HG03280 (cell line): Measurements from ENCODE around the gene PCK1.

Source experiments
- ATAC-seq: cut with Tn5 transposase; IDR thresholded peaks from one replicate; pipeline ENCODE4 v1.9.1; 2021; ENCODE audit warnings: mild to moderate bottlenecking, moderate library complexity; ENCODE audit not compliant: unreplicated experiment

The PCK1 gene

GRCh38 chr20:57600320-57601210 is 39.7 kb downstream of the PCK1 start:
- no peak for ATAC-seq

- no peak for ATAC-seq
Observed at GRCh38 chr20:57601211-57601570, 40.3 kb downstream of the PCK1 start.

GRCh38 chr20:57601737-57602136 is 40.8 kb downstream of the PCK1 start:
- ATAC-seq = no peak

GRCh38 chr20:57603120-57603519 is 42.2 kb downstream of the PCK1 start:
- no peak for ATAC-seq

- ATAC-seq = no peak
Observed at GRCh38 chr20:57605045-57605444, 44.1 kb downstream of the PCK1 start.

GRCh38 chr20:57605878-57606277 is 45.0 kb downstream of the PCK1 start:
- no peak for ATAC-seq

- ATAC-seq = no peak
Observed at GRCh38 chr20:57608516-57608915, 47.6 kb downstream of the PCK1 start.

GRCh38 chr20:57609086-57609841 is 48.4 kb downstream of the PCK1 start:
- no peak for ATAC-seq

GRCh38 chr20:57609842-57610167 is 48.9 kb downstream of the PCK1 start:
- no peak for ATAC-seq

GRCh38 chr20:57610261-57610952 is 49.5 kb downstream of the PCK1 start:
- no peak for ATAC-seq

- no peak for ATAC-seq
Observed at GRCh38 chr20:57611586-57612311, 50.8 kb downstream of the PCK1 start.

- no peak for ATAC-seq
Observed at GRCh38 chr20:57612436-57612835, 51.5 kb downstream of the PCK1 start.

GRCh38 chr20:57612916-57613315 is 52.0 kb downstream of the PCK1 start:
- no peak for ATAC-seq

GRCh38 chr20:57613481-57613921 is 52.6 kb downstream of the PCK1 start:
- no peak for ATAC-seq

GRCh38 chr20:57614490-57615444 is 53.9 kb downstream of the PCK1 start:
- no peak for ATAC-seq

- no peak for ATAC-seq
Observed at GRCh38 chr20:57615445-57615811, 54.5 kb downstream of the PCK1 start.

- ATAC-seq = no peak
Observed at GRCh38 chr20:57616143-57616951, 55.4 kb downstream of the PCK1 start.

GRCh38 chr20:57617079-57617795 is 56.3 kb downstream of the PCK1 start:
- ATAC-seq = no peak
